WTC11 (cell line): Measurements from ENCODE around the gene SLC45A3. TPM values are rescaled to one million over a fixed set of nuclear protein-coding genes. Genes with fewer than 3 reads are reported as not detected.

Experiments used
- ATAC-seq: fragments of 200-7000 bp; cut with Tn5 transposase; 2 replicates; pipeline ENCODE4 v1.10.0; 2021; ENCODE audit warnings: mild to moderate bottlenecking, moderate library complexity
- CTCF ChIA-PET: fragments of 300-600 bp; sonication (Branson Sonifier 250); formaldehyde crosslinking; loops from one replicate; lab custom pipeline; 2021; ENCODE audit warnings: antibody characterized with exemption; lab: Charles Lee
- POLR2A ChIA-PET: fragments of 350-600 bp; sonication (Branson Sonifier 250); formaldehyde crosslinking; loops from one replicate; lab custom pipeline; 2021; ENCODE audit warnings: antibody characterized with exemption; lab: Charles Lee
- DNase-seq: peaks from one replicate; pipeline ENCODE4 v3.0.0; 2021; ENCODE audit warnings: low spot score
- H3K27ac Mint-ChIP-seq: 2 replicates; pipeline ENCODE4 v1.8.0; 2021; ENCODE audit warnings: mixed read lengths
- H3K27me3 Mint-ChIP-seq: 2 replicates; pipeline ENCODE4 v1.8.0; 2021; ENCODE audit warnings: low read depth, mild to moderate bottlenecking, moderate library complexity, mixed read lengths
- H3K36me3 Mint-ChIP-seq: 2 replicates; pipeline ENCODE4 v1.8.0; 2021; ENCODE audit warnings: mixed read lengths
- H3K4me1 Mint-ChIP-seq: 2 replicates; pipeline ENCODE4 v1.8.0; 2022; ENCODE audit warnings: mixed read lengths
- H3K4me3 Mint-ChIP-seq: 2 replicates; pipeline ENCODE4 v1.8.0; 2021; ENCODE audit warnings: mild to moderate bottlenecking, moderate library complexity, mixed read lengths
- H3K9me3 Mint-ChIP-seq: 2 replicates; pipeline ENCODE4 v1.8.0; 2021; ENCODE audit warnings: mixed read lengths
- AFF4 ChIP-seq: sonication (generic); formaldehyde crosslinking; IDR thresholded peaks from 2 replicates; pipeline ENCODE4 v1.8.1; 2023; ENCODE audit warnings: mild to moderate bottlenecking, missing genetic modification reagents, borderline replicate concordance
- CBFB ChIP-seq: sonication (generic); formaldehyde crosslinking; IDR thresholded peaks from 2 replicates; pipeline ENCODE4 v1.8.1; 2022; ENCODE audit warnings: mild to moderate bottlenecking, low read depth, missing genetic modification reagents
- CREB1 ChIP-seq: sonication (generic); formaldehyde crosslinking; IDR thresholded peaks from 2 replicates; pipeline ENCODE4 v1.8.0; 2023; ENCODE audit warnings: mild to moderate bottlenecking, missing genetic modification reagents
- E2F1 ChIP-seq: sonication (generic); formaldehyde crosslinking; IDR thresholded peaks from 2 replicates; pipeline ENCODE4 v1.8.0; 2022; ENCODE audit warnings: mild to moderate bottlenecking, missing genetic modification reagents
- ELF4 ChIP-seq: sonication (generic); formaldehyde crosslinking; IDR thresholded peaks from 2 replicates; pipeline ENCODE4 v1.8.1; 2022; ENCODE audit warnings: low read depth, mild to moderate bottlenecking, moderate library complexity, missing genetic modification reagents
- FOXJ3 ChIP-seq: sonication (generic); formaldehyde crosslinking; IDR thresholded peaks from 2 replicates; pipeline ENCODE4 v1.9.0; 2021; ENCODE audit warnings: missing genetic modification reagents, mild to moderate bottlenecking, borderline replicate concordance
- HMGA2 ChIP-seq: fragments of 250-450 bp; sonication (Bioruptor Pico); IDR thresholded peaks from 2 replicates; pipeline ENCODE4 v1.4.0; 2021; ENCODE audit warnings: mild to moderate bottlenecking, moderate library complexity
- IRF2 ChIP-seq: sonication (generic); formaldehyde crosslinking; IDR thresholded peaks from 2 replicates; pipeline ENCODE4 v1.8.0; 2022; ENCODE audit warnings: low read depth, missing genetic modification reagents, borderline replicate concordance
- NR3C1 ChIP-seq: sonication (generic); formaldehyde crosslinking; conservative IDR thresholded peaks from 2 replicates; pipeline ENCODE4 v1.8.1; 2023; ENCODE audit warnings: low read depth, mild to moderate bottlenecking, missing genetic modification reagents
- OVOL2 ChIP-seq: fragments of 250-450 bp; sonication (Bioruptor Pico); IDR thresholded peaks from 2 replicates; pipeline ENCODE4 v1.9.0; 2021; ENCODE audit warnings: mild to moderate bottlenecking, borderline replicate concordance
- PREB ChIP-seq: sonication (generic); formaldehyde crosslinking; IDR thresholded peaks from 2 replicates; pipeline ENCODE4 v1.8.1; 2022; ENCODE audit warnings: mild to moderate bottlenecking, missing genetic modification reagents, moderate library complexity, borderline replicate concordance
- PRRX2 ChIP-seq: fragments of 250-450 bp; sonication (Bioruptor Pico); IDR thresholded peaks from 2 replicates; pipeline ENCODE4 v1.8.0; 2021; ENCODE audit warnings: mild to moderate bottlenecking
- RELA ChIP-seq: sonication (generic); formaldehyde crosslinking; IDR thresholded peaks from 2 replicates; pipeline ENCODE4 v1.8.1; 2022; ENCODE audit warnings: missing genetic modification reagents, mild to moderate bottlenecking, borderline replicate concordance
- SMAD3 ChIP-seq: sonication (generic); formaldehyde crosslinking; IDR thresholded peaks from 2 replicates; pipeline ENCODE4 v1.8.0; 2022; ENCODE audit warnings: missing genetic modification reagents, mild to moderate bottlenecking, borderline replicate concordance
- SMAD4 ChIP-seq: sonication (generic); formaldehyde crosslinking; IDR thresholded peaks from 2 replicates; pipeline ENCODE4 v1.8.0; 2022; ENCODE audit warnings: mild to moderate bottlenecking, missing genetic modification reagents
- TCF7 ChIP-seq: sonication (generic); formaldehyde crosslinking; IDR thresholded peaks from 2 replicates; pipeline ENCODE4 v1.8.0; 2022; ENCODE audit warnings: mild to moderate bottlenecking, low read depth, missing genetic modification reagents, moderate library complexity
- TEAD1 ChIP-seq: sonication (generic); formaldehyde crosslinking; IDR thresholded peaks from 2 replicates; pipeline ENCODE4 v1.8.0; 2022; ENCODE audit warnings: mild to moderate bottlenecking, missing genetic modification reagents
- TEAD4 ChIP-seq: sonication (generic); formaldehyde crosslinking; IDR thresholded peaks from 2 replicates; pipeline ENCODE4 v1.8.0; 2022; ENCODE audit warnings: mild to moderate bottlenecking, missing genetic modification reagents
- ZNF219 ChIP-seq: sonication (generic); formaldehyde crosslinking; IDR thresholded peaks from 2 replicates; pipeline ENCODE4 v1.8.0; 2023; ENCODE audit warnings: missing genetic modification reagents, mild to moderate bottlenecking, borderline replicate concordance
- ZNF232 ChIP-seq: sonication (generic); formaldehyde crosslinking; IDR thresholded peaks from 2 replicates; pipeline ENCODE4 v1.8.0; 2022; ENCODE audit warnings: mild to moderate bottlenecking, missing genetic modification reagents
- ZNF263 ChIP-seq: sonication (generic); formaldehyde crosslinking; IDR thresholded peaks from 2 replicates; pipeline ENCODE4 v1.8.1; 2022; ENCODE audit warnings: low read depth, mild to moderate bottlenecking, moderate library complexity, missing genetic modification reagents
- ZNF396 ChIP-seq: fragments of 250-450 bp; sonication (Bioruptor Pico); IDR thresholded peaks from 2 replicates; pipeline ENCODE4 v1.8.0; 2021; ENCODE audit warnings: mild to moderate bottlenecking, moderate library complexity, borderline replicate concordance
- ZNF416 ChIP-seq: fragments of 250-450 bp; sonication (Bioruptor Pico); IDR thresholded peaks from 2 replicates; pipeline ENCODE4 v1.9.0; 2021; ENCODE audit warnings: mild to moderate bottlenecking, inconsistent platforms
- ZNF423 ChIP-seq: fragments of 250-450 bp; sonication (Bioruptor Pico); IDR thresholded peaks from 2 replicates; pipeline ENCODE4 v2.1.2; 2022; ENCODE audit warnings: mild to moderate bottlenecking, moderate library complexity
- ZNF512 ChIP-seq: sonication (generic); formaldehyde crosslinking; IDR thresholded peaks from 2 replicates; pipeline ENCODE4 v1.8.1; 2022; ENCODE audit warnings: missing genetic modification reagents, borderline replicate concordance
- total RNA-seq: library from RNA; stranded (reverse); gene quantifications from 3 replicates; pipeline ENCODE4 v1.2.3, GENCODE V29; 2021

The SLC45A3 gene
- total RNA-seq, 1 experiment from 2014 or later = 15.2 TPM

GRCh38 chr1:205665201-205666045 is 14.9 kb downstream of the SLC45A3 start (continued):
- no peak for TF ChIP-seq SMAD4
- TF ChIP-seq E2F1 (CRISPR knock-in tag) = no peak
- TF ChIP-seq OVOL2 (CRISPR knock-in tag) = no peak
- TF ChIP-seq TEAD1 (CRISPR knock-in tag) = no peak

- Mint-ChIP-seq H3K4me3 (no peak overlapping the region), H3K27ac (peak overlapping the region; percentile 60; the same call in 1 of the 2 replicates), H3K4me1 (peaks cover 58% of the 10 kb centered on the region), H3K36me3 (peaks cover 4% of the 10 kb centered on the region; the same call in 1 of the 2 replicates), H3K9me3 (no peaks in the 10 kb centered on the region), H3K27me3 (no peaks in the 10 kb centered on the region)
- POLR2A ChIA-PET = no interaction called here
- TF ChIP-seq PREB (CRISPR knock-in tag) (no peak), ZNF232 (CRISPR knock-in tag) (no peak), OVOL2 (CRISPR knock-in tag) (no peak), NR3C1 (no peak), IRF2 (CRISPR knock-in tag) (no peak), CBFB (CRISPR knock-in tag) (no peak), ZNF423 (CRISPR knock-in tag) (no peak), TEAD4 (no peak), HMGA2 (CRISPR knock-in tag) (no peak), AFF4 (CRISPR knock-in tag) (no peak), RELA (no peak)
- ATAC-seq (no peak), DNase-seq (no peak)
- CTCF ChIA-PET = interaction anchor here (1.8 to 19.1 kb wide), 2 partner anchors 46 to 73 kb away, joined by 5 to 468 read pairs; no protein-coding TSS in a partner anchor
Measured at GRCh38 chr1:205664399-205665017, 15.8 kb downstream of the SLC45A3 start.

- DNase-seq (no peak), ATAC-seq (no peak)
- ChIA-PET POLR2A (no interaction called here), CTCF (interaction anchor here (10.2 to 19.1 kb wide), 2 partner anchors 47 to 70 kb away, joined by 265 to 468 read pairs; no protein-coding TSS in a partner anchor)
- H3K27ac Mint-ChIP-seq = no peak overlapping the region
- peaks cover 51% of the 10 kb centered on the region for H3K4me1 Mint-ChIP-seq
- no peaks in the 10 kb centered on the region for H3K9me3 Mint-ChIP-seq
- H3K4me3 Mint-ChIP-seq = no peak overlapping the region
- H3K27me3 Mint-ChIP-seq = no peaks in the 10 kb centered on the region
- H3K36me3 Mint-ChIP-seq = peaks cover 4% of the 10 kb centered on the region; the same call in 1 of the 2 replicates
- TF ChIP-seq ZNF219 (CRISPR knock-in tag) (no peak), SMAD3 (CRISPR knock-in tag) (no peak), ZNF512 (CRISPR knock-in tag) (no peak), CREB1 (CRISPR knock-in tag) (no peak), ZNF396 (CRISPR knock-in tag) (no peak), TEAD4 (no peak), ZNF263 (CRISPR knock-in tag) (no peak), ZNF416 (CRISPR knock-in tag) (no peak), PRRX2 (no peak), TCF7 (CRISPR knock-in tag) (no peak), FOXJ3 (CRISPR knock-in tag) (no peak), ELF4 (CRISPR knock-in tag) (no peak)
Measured at GRCh38 chr1:205663286-205663936, 16.9 kb downstream of the SLC45A3 start.
